K562 (cell line): ENCODE measurements around the gene UBXN10. TPM values are rescaled to one million over a fixed set of nuclear protein-coding genes. Genes with fewer than 3 reads are reported as not detected.
A peak's percentile ranks its signal among the peaks of the same experiment; 100 is the strongest.

Source experiments
- ELF1 ChIP-seq: fragments of 200-800 bp; sonication (Bioruptor generic); IDR thresholded peaks from 2 replicates; pipeline ENCODE4 v1.6.1; 2016; ENCODE audit warnings: missing genetic modification characterization, missing compliant biosample characterization
- GABPB1 ChIP-seq: sonication (generic); formaldehyde crosslinking; IDR thresholded peaks from 2 replicates; pipeline ENCODE4 v1.8.0; 2022; ENCODE audit warnings: mild to moderate bottlenecking, missing genetic modification reagents
- HSF4 ChIP-seq: fragments of 250-450 bp; sonication (Bioruptor Pico); IDR thresholded peaks from 2 replicates; pipeline ENCODE4 v2.1.2; 2022; ENCODE audit warnings: mild to moderate bottlenecking, moderate library complexity, borderline replicate concordance
- JUNB ChIP-seq: fragments of 450-650 bp; formaldehyde crosslinking; conservative IDR thresholded peaks from 2 replicates; pipeline ENCODE4 v1.4.0; 2020; ENCODE audit warnings: mild to moderate bottlenecking
- MBD1 ChIP-seq: fragments of 250-450 bp; sonication (Bioruptor Pico); IDR thresholded peaks from 2 replicates; pipeline ENCODE4 v1.8.0; 2022; ENCODE audit warnings: inconsistent platforms
- PHF20 ChIP-seq: fragments of 450-650 bp; IDR thresholded peaks from 2 replicates; pipeline ENCODE4 v1.6.1; 2018; ENCODE audit not compliant: partially characterized antibody
- PML ChIP-seq: IDR thresholded peaks from 2 replicates; pipeline ENCODE4 v1.6.1; 2012; ENCODE audit warnings: low read length, inconsistent platforms
- POU5F1 ChIP-seq: fragments of 150-350 bp; IDR thresholded peaks from 2 replicates; pipeline ENCODE4 v1.6.1; 2014; ENCODE audit warnings: borderline replicate concordance, low read length, low read depth, mild to moderate bottlenecking; ENCODE audit not compliant: partially characterized antibody
- PRDM10 ChIP-seq: fragments of 450-650 bp; IDR thresholded peaks from 2 replicates; pipeline ENCODE4 v1.6.1; 2018; ENCODE audit not compliant: partially characterized antibody
- RBM14 ChIP-seq: fragments of 200-400 bp; formaldehyde crosslinking; IDR thresholded peaks from 2 replicates; pipeline ENCODE4 v1.6.1; 2018; ENCODE audit warnings: low read depth, mild to moderate bottlenecking, low read length, moderate library complexity, borderline replicate concordance; ENCODE audit not compliant: insufficient read depth
- SP1 ChIP-seq: sonication (generic); formaldehyde crosslinking; IDR thresholded peaks from 2 replicates; pipeline ENCODE4 v1.8.1; 2022; ENCODE audit warnings: mild to moderate bottlenecking, missing genetic modification reagents
- SRSF7 ChIP-seq: fragments of 200-400 bp; formaldehyde crosslinking; optimal IDR thresholded peaks from 2 replicates; pipeline ENCODE3; 2017; ENCODE audit warnings: mild to moderate bottlenecking, low read depth, low read length
- TAF1 ChIP-seq: IDR thresholded peaks from 2 replicates; pipeline ENCODE4 v1.6.1; 2011; ENCODE audit warnings: mild to moderate bottlenecking, low read length, moderate library complexity; ENCODE audit not compliant: insufficient read depth, control insufficient read depth, severe bottlenecking; ENCODE audit errors: extremely low read depth
- ZNF407 ChIP-seq: fragments of 450-650 bp; IDR thresholded peaks from 2 replicates; pipeline ENCODE4 v1.6.1; 2016; ENCODE audit warnings: low read depth
- ZNF707 ChIP-seq: fragments of 250-450 bp; sonication (Bioruptor Pico); conservative IDR thresholded peaks from 2 replicates; pipeline ENCODE4 v1.8.0; 2022; ENCODE audit warnings: inconsistent platforms, mild to moderate bottlenecking, moderate library complexity
- polyA plus RNA-seq, 8 experiments: library from polyadenylated mRNA; depleted of rRNA in 4 of 8; stranded (reverse) in 5 of 8; unstranded in 3 of 8; fragments of >200 nt; fragmentation: Nextera tagmentation in 2 of 8; fragmentation: Illumina TruSeq in 1 of 8; extraction: Ambion mirVana in 2 of 8; extraction: Trizol in 1 of 8; gene quantifications; 2 replicates each; pipeline versions ENCODE4 v1.2.1 to v1.2.3, GENCODE V29; 2011 to 2014; ENCODE audit warnings: inconsistent platforms in 1 of 8, missing spikeins in 1 of 8
- total RNA-seq, 7 experiments: library from RNA; depleted of rRNA in 6 of 7; stranded (reverse); fragments of >200 nt in 6 of 7; fragmentation: Illumina TruSeq in 2 of 7; extraction: Trizol in 2 of 7; gene quantifications; 2 replicates each; pipeline versions ENCODE4 v1.2.1 to v1.2.3, GENCODE V29; 2011 to 2021; ENCODE audit warnings: low replicate concordance in 1 of 7

Gene UBXN10
- total and polyA plus RNA-seq, 9 of the 15 experiments (the other 6 are each of a cell fraction or from before 2014, with no cell fraction given), result 10.7 to 17.7 (median 13.6) TPM

- TF ChIP-seq ZNF407 (no peak), PHF20 (no peak), ELF1 (tag) (no peak), RBM14 (no peak), TAF1 (no peak), ZNF707 (no peak), PML (peak; percentile 93), HSF4 (CRISPR knock-in tag) (no peak; the same call in 1 of the 2 replicates), POU5F1 (no peak), MBD1 (CRISPR knock-in tag) (no peak), JUNB (CRISPR knock-in tag) (no peak), PRDM10 (no peak), SP1 (CRISPR knock-in tag) (no peak), GABPB1 (CRISPR knock-in tag) (no peak), SRSF7 (no peak)
These were observed 13.0 kb downstream of the UBXN10 start (continued) for GRCh38 chr1:20198918-20199317.
